ENCODE results near the gene R3HCC1L.
"Not testable (repeated sequence)": the region's sequence is repeated elsewhere in the genome, so short reads cannot be mapped to it uniquely, and the experiment has no call there.

Gene R3HCC1L

GRCh38 chr10:98172495-98172894, 38.0 kb downstream of the R3HCC1L start:
- DNase-seq (ENCODE audit: low spot score), result no peak

- peak; percentile 38 for DNase-seq (ENCODE audit: low spot score)
Measured at GRCh38 chr10:98173260-98173659, 38.8 kb downstream of the R3HCC1L start.

- not testable (repeated sequence) for DNase-seq (ENCODE audit: low spot score)
Measured at GRCh38 chr10:98182351-98182915, 48.0 kb downstream of the R3HCC1L start.

- no peak for DNase-seq (ENCODE audit: low spot score)
Measured at GRCh38 chr10:98186681-98187080, 52.2 kb downstream of the R3HCC1L start.

GRCh38 chr10:98190773-98191172, 56.3 kb downstream of the R3HCC1L start:
- not testable (repeated sequence) for DNase-seq (ENCODE audit: low spot score)

GRCh38 chr10:98193037-98193436, 58.6 kb downstream of the R3HCC1L start:
- DNase-seq (ENCODE audit: low spot score), result no peak

- no peak for DNase-seq (ENCODE audit: low spot score)
Measured at GRCh38 chr10:98194633-98195032, 60.2 kb downstream of the R3HCC1L start.

- DNase-seq (ENCODE audit: low spot score), result no peak
Measured at GRCh38 chr10:98195120-98195519, 60.7 kb downstream of the R3HCC1L start.

GRCh38 chr10:98196985-98197384, 62.5 kb downstream of the R3HCC1L start:
- no peak for DNase-seq (ENCODE audit: low spot score)

- DNase-seq (ENCODE audit: low spot score), result no peak
Measured at GRCh38 chr10:98201760-98202159, 67.3 kb downstream of the R3HCC1L start.

- no peak for DNase-seq (ENCODE audit: low spot score)
Measured at GRCh38 chr10:98202378-98202777, 67.9 kb downstream of the R3HCC1L start.

- no peak for DNase-seq (ENCODE audit: low spot score)
Measured at GRCh38 chr10:98205351-98205750, 70.9 kb downstream of the R3HCC1L start.

GRCh38 chr10:98208925-98209324, 74.5 kb downstream of the R3HCC1L start:
- no peak for DNase-seq (ENCODE audit: low spot score)

GRCh38 chr10:98209441-98209840, 75.0 kb downstream of the R3HCC1L start:
- no peak for DNase-seq (ENCODE audit: low spot score)

GRCh38 chr10:98212196-98212595, 77.7 kb downstream of the R3HCC1L start:
- DNase-seq (ENCODE audit: low spot score), result peak; percentile 34

GRCh38 chr10:98213740-98214139, 79.3 kb downstream of the R3HCC1L start:
- DNase-seq (ENCODE audit: low spot score), result no peak

GRCh38 chr10:98215373-98215772, 80.9 kb downstream of the R3HCC1L start:
- DNase-seq (ENCODE audit: low spot score), result no peak

- DNase-seq (ENCODE audit: low spot score), result no peak
Measured at GRCh38 chr10:98217801-98218200, 83.3 kb downstream of the R3HCC1L start.

- DNase-seq (ENCODE audit: low spot score), result no peak
Measured at GRCh38 chr10:98223874-98224273, 89.4 kb downstream of the R3HCC1L start.

- no peak for DNase-seq (ENCODE audit: low spot score)
Measured at GRCh38 chr10:98224509-98224908, 90.1 kb downstream of the R3HCC1L start.

- no peak for DNase-seq (ENCODE audit: low spot score)
Measured at GRCh38 chr10:98224996-98225395, 90.5 kb downstream of the R3HCC1L start.

- DNase-seq (ENCODE audit: low spot score), result no peak
Measured at GRCh38 chr10:98226508-98227144, 92.2 kb downstream of the R3HCC1L start.

- DNase-seq (ENCODE audit: low spot score), result not testable (repeated sequence)
Measured at GRCh38 chr10:98227713-98228112, 93.3 kb downstream of the R3HCC1L start.

- not testable (repeated sequence) for DNase-seq (ENCODE audit: low spot score)
Measured at GRCh38 chr10:98228266-98228665, 93.8 kb downstream of the R3HCC1L start.

All from iPS-NIHi11 (cell line).